Adipocyte (in vitro differentiated cells): ENCODE data around the gene RNF151.

Experiments
- DNase-seq: peaks from one replicate; pipeline ENCODE4 v3.0.0-alpha.2; 2015; ENCODE audit warnings: low read depth
- H3K27me3 ChIP-seq: replicated peaks from 2 replicates; pipeline ENCODE4 v1.7.0; 2013; ENCODE audit warnings: mild to moderate bottlenecking, low read length, moderate library complexity; ENCODE audit not compliant: control insufficient read depth, insufficient read depth
- H3K36me3 ChIP-seq: 2 replicates; pipeline ENCODE4 v1.7.0; 2013; ENCODE audit warnings: low read length, mild to moderate bottlenecking, moderate library complexity; ENCODE audit not compliant: control insufficient read depth, insufficient read depth, severe bottlenecking
- H3K4me1 ChIP-seq: 2 replicates; pipeline ENCODE4 v1.7.0; 2013; ENCODE audit warnings: mild to moderate bottlenecking, low read length, moderate library complexity; ENCODE audit not compliant: control insufficient read depth, insufficient read depth
- H3K4me3 ChIP-seq: 2 replicates; pipeline ENCODE4 v1.7.0; 2013; ENCODE audit warnings: mild to moderate bottlenecking, low read length, moderate library complexity
- H3K9ac ChIP-seq: 2 replicates; pipeline ENCODE4 v1.7.0; 2013; ENCODE audit warnings: mild to moderate bottlenecking, low read length, moderate library complexity
- H3K9me3 ChIP-seq: 2 replicates; pipeline ENCODE4 v1.7.0; 2013; ENCODE audit warnings: mild to moderate bottlenecking, low read length, moderate library complexity; ENCODE audit not compliant: control insufficient read depth

Gene RNF151

DNA sequence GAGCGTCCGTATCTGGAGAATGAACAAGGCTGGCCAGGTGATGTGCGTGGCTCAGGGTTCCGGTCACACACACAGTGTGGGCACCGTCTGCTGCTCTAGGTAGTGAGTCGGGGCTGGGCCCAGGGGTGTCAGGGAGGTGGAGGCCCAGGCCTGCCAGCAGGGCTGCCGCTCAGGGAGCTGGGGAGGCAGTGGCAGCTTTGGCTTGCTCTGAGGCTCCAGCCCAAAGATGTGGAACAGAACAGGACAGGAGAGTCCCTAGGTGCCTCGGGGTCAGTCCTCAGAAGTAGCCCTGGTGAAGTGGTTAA is 9.5 kb downstream of the RNF151 start:
- Histone ChIP-seq H3K9ac (no peak overlapping the region), H3K4me3 (no peak overlapping the region), H3K36me3 (peaks cover 46% of the 10 kb centered on the region), H3K27me3 (peaks cover 6% of the 10 kb centered on the region), H3K4me1 (peaks cover 10% of the 10 kb centered on the region), H3K9me3 (no peaks in the 10 kb centered on the region)
- DNase-seq: no peak

DNA sequence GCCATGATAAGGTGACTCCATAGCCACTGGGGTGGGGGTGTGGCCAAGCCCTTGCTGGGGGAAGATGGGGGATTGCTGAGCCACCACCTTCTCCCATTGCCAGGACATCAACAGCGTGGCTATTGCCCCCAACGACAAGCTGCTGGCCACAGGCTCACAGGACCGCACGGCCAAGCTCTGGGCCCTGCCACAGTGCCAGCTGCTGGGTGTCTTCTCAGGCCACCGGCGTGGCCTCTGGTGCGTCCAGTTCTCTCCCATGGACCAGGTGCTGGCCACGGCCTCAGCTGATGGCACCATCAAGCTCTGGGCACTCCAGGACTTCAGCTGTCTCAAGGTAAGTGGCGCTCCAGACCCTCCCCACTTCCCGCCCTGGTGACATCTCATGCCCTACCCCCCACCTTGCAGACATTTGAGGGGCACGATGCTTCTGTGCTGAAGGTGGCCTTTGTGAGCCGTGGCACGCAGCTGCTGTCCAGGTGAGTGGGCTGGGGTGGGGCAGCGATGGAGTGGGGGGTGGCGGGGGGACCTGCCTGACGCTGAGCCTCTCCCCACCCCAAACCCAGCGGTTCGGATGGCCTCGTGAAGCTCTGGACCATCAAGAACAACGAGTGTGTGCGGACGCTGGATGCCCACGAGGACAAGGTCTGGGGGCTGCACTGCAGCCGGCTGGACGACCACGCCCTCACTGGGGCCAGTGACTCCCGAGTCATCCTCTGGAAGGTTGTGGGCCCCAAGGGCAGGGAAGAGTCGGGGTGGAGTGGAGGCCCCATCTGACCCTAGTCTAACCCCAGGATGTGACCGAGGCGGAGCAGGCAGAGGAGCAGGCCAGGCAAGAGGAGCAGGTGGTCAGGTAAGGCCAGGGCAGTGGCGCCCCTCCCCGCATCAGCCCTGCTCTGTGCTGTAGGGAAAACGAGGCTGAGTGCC is 10.6 kb downstream of the RNF151 start:
- Histone ChIP-seq H3K36me3 (peaks cover 46% of the 10 kb centered on the region), H3K4me1 (peaks cover 8% of the 10 kb centered on the region), H3K9ac (no peak overlapping the region), H3K27me3 (peaks cover 6% of the 10 kb centered on the region), H3K9me3 (no peaks in the 10 kb centered on the region), H3K4me3 (no peak overlapping the region)
- no peak for DNase-seq

- peaks cover 46% of the 10 kb centered on the region for H3K36me3 ChIP-seq
- H3K9ac ChIP-seq: no peak overlapping the region
- H3K4me3 ChIP-seq: no peak overlapping the region
- peaks cover 6% of the 10 kb centered on the region for H3K27me3 ChIP-seq
- DNase-seq: no peak
- H3K9me3 ChIP-seq: no peaks in the 10 kb centered on the region
- H3K4me1 ChIP-seq: peaks cover 5% of the 10 kb centered on the region
These were observed 11.2 kb downstream of the RNF151 start for GRCh38 chr16:1977875-1978268.

DNA sequence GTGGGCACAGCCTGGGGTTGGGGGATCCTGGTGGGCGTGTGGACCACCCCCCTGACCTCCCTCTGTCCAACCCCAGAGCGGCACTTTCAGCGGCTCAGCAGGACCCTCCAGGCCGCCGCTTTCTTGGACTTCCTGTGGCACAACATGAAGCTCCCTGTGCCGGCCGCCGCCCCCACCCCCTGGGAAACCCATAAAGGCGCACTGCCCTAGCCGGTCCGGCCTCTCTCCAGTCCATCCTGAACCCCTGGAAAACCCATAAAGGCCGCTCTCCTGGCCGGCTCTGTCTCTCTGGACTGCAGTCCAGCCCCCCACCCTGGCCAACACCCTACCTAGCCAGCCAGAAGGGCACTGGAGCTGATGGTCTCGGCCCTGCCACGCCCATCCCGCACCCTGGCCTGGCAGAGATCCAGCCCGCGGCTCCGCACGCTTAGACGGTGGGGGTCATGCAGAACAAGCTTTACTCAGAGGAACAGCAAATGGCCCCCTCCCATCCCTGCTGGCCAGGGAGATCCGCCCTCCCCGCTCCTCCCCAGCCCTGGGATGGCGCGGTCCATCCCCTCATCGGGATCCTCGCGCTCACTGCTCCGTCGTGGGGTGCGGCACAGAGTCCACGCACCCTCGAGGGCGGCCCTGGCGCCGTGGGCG is 11.9 kb downstream of the RNF151 start:
- Histone ChIP-seq H3K4me1 (peaks cover 4% of the 10 kb centered on the region), H3K4me3 (no peak overlapping the region), H3K27me3 (peaks cover 6% of the 10 kb centered on the region), H3K9me3 (no peaks in the 10 kb centered on the region), H3K9ac (no peak overlapping the region), H3K36me3 (peaks cover 46% of the 10 kb centered on the region)
- no peak for DNase-seq

GRCh38 chr16:1979271-1980029 is 12.8 kb downstream of the RNF151 start:
- DNase-seq: no peak
- H3K36me3 ChIP-seq: peaks cover 43% of the 10 kb centered on the region
- H3K27me3 ChIP-seq: peaks cover 6% of the 10 kb centered on the region
- H3K4me3 ChIP-seq: no peak overlapping the region
- peaks cover 4% of the 10 kb centered on the region for H3K4me1 ChIP-seq
- no peaks in the 10 kb centered on the region for H3K9me3 ChIP-seq
- H3K9ac ChIP-seq: no peak overlapping the region

DNA sequence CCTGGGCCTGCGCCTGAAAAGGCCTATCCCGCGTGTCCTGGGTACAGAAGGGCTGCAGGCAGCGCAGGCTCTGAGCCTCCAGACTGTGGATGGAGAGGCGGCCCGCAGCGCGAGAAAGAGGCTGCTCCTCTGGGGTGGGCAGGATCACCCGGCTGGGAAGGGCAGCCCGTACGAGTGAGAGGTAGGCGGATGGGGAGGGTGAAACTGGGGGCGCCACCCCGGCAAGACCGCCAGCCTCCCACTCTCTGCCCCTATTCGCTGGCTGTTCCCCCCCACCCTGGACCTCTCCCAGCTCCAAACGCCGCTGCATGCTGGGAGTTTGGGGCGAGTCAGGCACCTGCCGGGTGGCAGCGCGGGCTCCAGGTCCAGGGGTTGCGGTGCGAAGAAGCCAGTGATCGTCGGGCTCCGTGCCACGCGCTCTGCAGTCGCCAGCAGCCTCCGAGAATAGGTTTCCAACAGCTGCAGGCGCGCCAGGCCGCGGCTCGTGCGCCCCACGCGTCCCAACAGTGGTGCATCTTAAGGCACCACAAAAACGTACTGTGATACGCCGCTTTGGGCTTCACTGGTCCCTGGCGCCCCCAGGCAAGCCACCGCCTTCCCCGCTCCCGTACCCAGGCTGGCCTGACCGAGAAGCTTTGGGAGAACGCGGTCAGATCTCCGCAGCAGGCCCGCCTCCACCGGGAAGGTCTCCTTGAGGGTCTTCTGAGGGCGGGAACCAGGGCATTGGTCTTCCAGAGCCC is 13.5 kb downstream of the RNF151 start:
- Histone ChIP-seq H3K9ac (no peak overlapping the region), H3K27me3 (peaks cover 6% of the 10 kb centered on the region), H3K36me3 (peaks cover 36% of the 10 kb centered on the region), H3K4me3 (no peak overlapping the region), H3K4me1 (peaks cover 11% of the 10 kb centered on the region), H3K9me3 (no peaks in the 10 kb centered on the region)
- DNase-seq: no peak

DNA sequence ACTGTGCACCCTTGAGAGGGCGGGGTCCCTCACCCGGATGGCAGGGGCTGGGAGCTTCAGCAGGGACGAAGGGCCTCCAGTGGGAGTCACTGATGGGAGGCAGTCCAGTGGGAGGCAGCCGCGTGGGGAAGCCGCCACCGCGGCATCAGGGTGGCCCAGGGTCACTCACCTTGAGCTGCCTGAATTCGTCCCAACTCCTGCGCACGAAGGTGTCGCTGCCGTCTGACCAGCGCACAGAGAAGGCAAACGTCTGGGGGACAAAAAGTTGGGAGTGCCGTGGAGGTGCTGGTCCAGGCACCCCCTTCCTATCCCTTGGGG is 14.1 kb downstream of the RNF151 start:
- Histone ChIP-seq H3K27me3 (peaks cover 6% of the 10 kb centered on the region), H3K4me1 (peaks cover 15% of the 10 kb centered on the region), H3K9me3 (no peaks in the 10 kb centered on the region), H3K4me3 (no peak overlapping the region), H3K9ac (no peak overlapping the region), H3K36me3 (peaks cover 31% of the 10 kb centered on the region)
- no peak for DNase-seq

DNA sequence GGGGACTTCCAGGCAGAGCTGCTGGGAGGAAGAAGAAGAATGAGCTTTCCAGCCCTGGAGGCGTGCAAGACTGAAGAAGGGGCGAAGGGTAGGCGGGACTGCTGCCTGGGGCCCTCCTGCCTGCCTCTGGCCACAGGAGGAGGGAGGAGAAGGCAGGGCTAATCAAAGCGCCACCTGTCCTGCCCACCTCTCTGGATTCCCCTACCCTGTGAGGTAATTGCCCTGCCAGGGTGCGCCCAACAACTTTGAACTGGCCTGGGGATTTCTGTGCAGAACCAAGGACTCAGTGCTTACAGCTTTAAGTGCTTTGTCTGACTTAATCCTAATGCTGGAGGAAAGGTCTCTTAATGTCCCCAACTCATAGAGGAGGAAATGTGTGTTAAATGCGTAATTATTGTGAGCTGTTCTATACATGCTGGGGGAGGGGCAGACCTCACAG is 14.8 kb downstream of the RNF151 start, which contains the start of gene NOXO1:
Gene NOXO1, minus strand, starts transcription at position 72 of the 439 bp plus-strand sequence. CDS start 290 bp downstream, outside the sequence.
- DNase-seq: no peak
- no peak within 1 kb of the TSS for H3K9ac ChIP-seq
- no peak within 1 kb of the TSS for H3K4me3 ChIP-seq
- H3K27me3 ChIP-seq: peaks cover 6% of the 10 kb centered on the region
- H3K4me1 ChIP-seq: peaks cover 15% of the 10 kb centered on the region
- no peaks in the 10 kb centered on the region for H3K9me3 ChIP-seq
- peaks cover 31% of the 10 kb centered on the region for H3K36me3 ChIP-seq

DNA sequence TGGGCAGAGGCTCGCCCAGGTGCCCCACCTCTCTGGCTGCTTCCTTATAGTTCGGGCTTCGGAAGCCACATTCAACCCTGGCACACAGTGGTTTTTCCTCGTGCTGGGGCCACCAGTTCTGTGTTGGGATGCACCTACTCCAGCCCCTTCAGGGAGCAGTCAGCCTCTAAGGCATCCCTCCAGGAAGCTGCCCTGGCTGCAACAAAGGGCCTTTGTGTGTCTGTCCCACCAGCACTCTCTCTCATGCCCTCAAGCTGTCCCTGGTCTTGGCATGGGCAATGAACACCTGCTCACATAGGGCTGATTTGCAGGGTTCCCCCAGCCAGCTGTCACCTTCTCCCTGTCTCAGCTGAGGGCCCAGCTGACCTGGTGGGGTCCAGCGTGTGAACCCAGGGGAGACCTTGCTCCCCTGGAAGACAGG is 15.4 kb downstream of the RNF151 start:
- H3K9me3 ChIP-seq: no peaks in the 10 kb centered on the region
- peaks cover 6% of the 10 kb centered on the region for H3K27me3 ChIP-seq
- peaks cover 15% of the 10 kb centered on the region for H3K4me1 ChIP-seq
- no peak overlapping the region for H3K9ac ChIP-seq
- peaks cover 28% of the 10 kb centered on the region for H3K36me3 ChIP-seq
- no peak overlapping the region for H3K4me3 ChIP-seq
- no peak for DNase-seq

DNA sequence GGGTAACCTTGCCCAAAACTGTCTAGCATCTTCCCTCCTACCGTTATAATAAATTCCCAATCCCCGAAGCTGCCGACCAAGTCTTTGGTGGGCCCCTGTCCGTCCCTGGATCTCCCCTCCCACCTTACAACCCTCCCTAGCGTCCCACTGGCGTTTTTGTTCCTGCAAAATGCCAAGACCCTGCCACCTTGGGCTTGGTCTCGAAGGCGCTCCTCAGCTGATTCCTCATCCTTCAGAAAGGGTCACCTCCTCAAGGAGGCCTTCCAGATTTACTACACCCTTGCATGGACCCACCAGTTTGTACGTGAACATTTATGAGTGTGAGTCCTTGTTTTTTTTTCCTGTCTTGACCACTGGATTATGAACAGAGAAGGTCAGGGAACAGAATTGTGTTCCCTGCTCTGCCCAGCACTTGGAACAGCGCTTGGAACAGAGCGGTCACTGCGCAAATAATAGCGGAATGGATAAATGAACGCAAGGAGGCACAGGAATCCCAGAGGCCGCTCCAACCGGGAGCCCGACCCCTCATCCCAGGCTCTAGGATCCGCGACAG is 16.4 kb downstream of the RNF151 start:
- Histone ChIP-seq H3K4me3 (peak overlapping the region; percentile 76), H3K36me3 (peaks cover 19% of the 10 kb centered on the region), H3K9ac (peak overlapping the region; percentile 78), H3K4me1 (peaks cover 15% of the 10 kb centered on the region), H3K27me3 (peaks cover 6% of the 10 kb centered on the region), H3K9me3 (no peaks in the 10 kb centered on the region)
- no peak for DNase-seq
